Thyroid gland (tissue), 4 donors: Measurements from ENCODE around the gene FBRS. TPM values are rescaled to one million over a fixed set of nuclear protein-coding genes. Genes with fewer than 3 reads are reported as not detected.

Experiments used
- DNase-seq, 2 donors: peaks; one replicate each; pipeline ENCODE4 v3.0.0-alpha.2; 2019
- H3K27ac ChIP-seq, 3 donors: fragments of 200-600 bp; sonication (generic); 1 replicate in 2 of 3; 2 replicates in 1 of 3; pipeline ENCODE4 v1.5.1; 2016 to 2019; ENCODE audit warnings: mild to moderate bottlenecking in 1 of 3, moderate library complexity in 1 of 3
- H3K27me3 ChIP-seq: fragments of 200-600 bp; sonication (generic); one replicate; pipeline ENCODE4 v1.5.1; 2019
- H3K36me3 ChIP-seq, 2 donors: fragments of 200-600 bp; sonication (generic); one replicate each; pipeline ENCODE4 v1.5.1; 2016 to 2019
- H3K4me1 ChIP-seq, 2 donors: fragments of 200-600 bp; sonication (generic); one replicate each; pipeline ENCODE4 v1.5.1; 2017 to 2019
- H3K4me3 ChIP-seq, 3 donors: fragments of 200-600 bp; sonication (generic); replicated peaks in 1 of 3; 1 replicate in 2 of 3; 2 replicates in 1 of 3; pipeline ENCODE4 v1.5.1; 2016; ENCODE audit warnings: mild to moderate bottlenecking in 1 of 3
- H3K9me3 ChIP-seq: fragments of 200-600 bp; sonication (generic); one replicate; pipeline ENCODE4 v1.5.1; 2017
- POLR2A ChIP-seq, 2 donors: fragments of 450-650 bp; IDR thresholded peaks; one replicate each; pipeline ENCODE4 v1.6.1; 2017; ENCODE audit warnings: antibody characterized with exemption in 2 of 2, mild to moderate bottlenecking in 2 of 2, moderate library complexity in 1 of 2
- WGBS, 2 donors: methylation state at CpG; one replicate each; pipeline ENCODE4 v1.1.5; 2017; 5-methylcytosine and 5-hydroxymethylcytosine counted together
- intact Hi-C: fragments of 100-400 bp; cut with DNase I; formaldehyde crosslinking; loops from one replicate; pipeline ENCODE4 v1.15.1; 2023
- total RNA-seq, 4 donors: library from RNA; depleted of rRNA; stranded (reverse); fragments of >200 nt; gene quantifications; one replicate each; pipeline ENCODE4 v1.2.3, GENCODE V29; 2016
- TF ChIP-seq, protein P1 (sequence below), 6 experiments: fragments of 200-600 bp in 3 of 6; fragments of 450-650 bp in 3 of 6; sonication (generic) in 3 of 6; IDR thresholded peaks; one replicate each; pipeline ENCODE4 v1.5.1; 2016 to 2019; ENCODE audit warnings: antibody characterized with exemption in 6 of 6, mild to moderate bottlenecking in 2 of 6, inconsistent platforms in 1 of 6, moderate library complexity in 1 of 6

The FBRS gene
- total RNA-seq, 4 donors from 2014 or later = 35.6 to 56.8 (median 42.1) TPM

DNA sequence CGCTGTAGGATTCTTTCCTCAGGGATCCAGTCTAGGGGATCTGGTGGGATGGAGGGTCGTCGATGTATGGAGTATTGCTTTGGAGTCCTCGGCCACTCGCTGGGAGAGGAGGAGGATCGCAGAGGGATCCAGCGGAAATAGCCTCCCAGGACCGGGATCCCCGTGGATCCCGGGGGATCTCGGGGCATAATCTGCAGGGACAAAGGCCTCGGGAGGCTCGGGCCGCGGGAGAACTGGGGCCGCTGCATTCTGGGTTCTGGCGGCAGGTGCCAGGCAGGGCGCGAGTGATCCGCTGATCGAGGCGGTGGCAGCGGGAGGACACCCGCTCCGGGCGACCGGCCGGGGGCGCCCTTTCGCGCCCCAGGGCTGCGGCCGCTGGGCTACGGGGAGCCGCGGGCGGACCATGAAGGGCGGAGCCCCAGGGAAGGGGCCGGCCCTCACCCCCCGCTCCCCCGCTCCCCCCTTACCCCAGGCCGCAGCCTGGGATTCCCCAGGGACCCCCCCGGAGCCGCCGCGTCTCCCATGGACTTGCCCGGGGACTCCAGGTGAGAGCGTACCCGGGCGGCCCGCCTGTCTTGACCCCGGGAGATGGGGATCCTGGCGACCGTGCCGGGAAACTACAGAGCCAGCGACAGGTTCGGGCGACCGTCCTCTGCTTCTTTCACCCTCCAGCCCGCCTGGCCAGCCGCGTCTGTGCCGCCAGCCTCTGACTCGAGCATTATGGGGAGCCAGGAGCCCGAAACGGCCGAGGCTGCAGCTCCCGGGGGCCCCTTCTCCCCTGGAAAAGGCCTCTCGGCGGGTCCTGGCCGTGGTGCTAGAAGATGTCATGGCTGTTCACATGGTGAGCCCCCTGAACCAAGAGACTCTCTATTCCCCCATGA is 6.9 kb upstream of the FBRS start:
- H3K4me3 ChIP-seq = peak overlapping the region; percentile 65 to 84 (median 76)
- H3K36me3 ChIP-seq = peaks cover 31 to 34% of the 10 kb centered on the region in 2 donors
- H3K9me3 ChIP-seq = no peaks in the 10 kb centered on the region
- intact Hi-C loops = no loop called here
- peaks cover 14% of the 10 kb centered on the region in 2 donors for H3K4me1 ChIP-seq
- H3K27ac ChIP-seq = peak overlapping the region; percentile 88 to 94 (median 90)
- DNase-seq = peak; percentile 67 to 71
- 0 to 2% methylated on average over 18 to 41 of the region's 71 CpGs for WGBS, 2 donors
- TF ChIP-seq POLR2A (IDR thresholded peaks at IDR 0.05) = no peak
- TF ChIP-seq, protein P1, sequence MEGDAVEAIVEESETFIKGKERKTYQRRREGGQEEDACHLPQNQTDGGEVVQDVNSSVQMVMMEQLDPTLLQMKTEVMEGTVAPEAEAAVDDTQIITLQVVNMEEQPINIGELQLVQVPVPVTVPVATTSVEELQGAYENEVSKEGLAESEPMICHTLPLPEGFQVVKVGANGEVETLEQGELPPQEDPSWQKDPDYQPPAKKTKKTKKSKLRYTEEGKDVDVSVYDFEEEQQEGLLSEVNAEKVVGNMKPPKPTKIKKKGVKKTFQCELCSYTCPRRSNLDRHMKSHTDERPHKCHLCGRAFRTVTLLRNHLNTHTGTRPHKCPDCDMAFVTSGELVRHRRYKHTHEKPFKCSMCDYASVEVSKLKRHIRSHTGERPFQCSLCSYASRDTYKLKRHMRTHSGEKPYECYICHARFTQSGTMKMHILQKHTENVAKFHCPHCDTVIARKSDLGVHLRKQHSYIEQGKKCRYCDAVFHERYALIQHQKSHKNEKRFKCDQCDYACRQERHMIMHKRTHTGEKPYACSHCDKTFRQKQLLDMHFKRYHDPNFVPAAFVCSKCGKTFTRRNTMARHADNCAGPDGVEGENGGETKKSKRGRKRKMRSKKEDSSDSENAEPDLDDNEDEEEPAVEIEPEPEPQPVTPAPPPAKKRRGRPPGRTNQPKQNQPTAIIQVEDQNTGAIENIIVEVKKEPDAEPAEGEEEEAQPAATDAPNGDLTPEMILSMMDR (IDR thresholded peaks at IDR 0.05) = peak; percentile 23 to 72 (median 44)
- H3K27me3 ChIP-seq = no peaks in the 10 kb centered on the region

DNA sequence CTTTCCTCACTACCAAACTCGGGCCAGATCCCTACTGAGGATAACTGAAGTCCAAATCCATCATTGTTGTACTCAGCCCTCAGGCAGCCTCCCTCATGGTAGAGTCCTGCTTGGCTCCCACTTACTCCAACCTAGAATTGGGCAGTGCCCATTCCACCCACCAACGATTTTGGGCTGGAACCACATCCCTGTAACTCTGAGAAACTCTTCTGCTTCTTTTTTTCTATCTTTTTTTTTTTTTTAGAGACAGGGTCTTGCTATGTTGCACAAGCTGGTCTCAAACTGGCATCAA is 6.3 kb upstream of the FBRS start:
- Histone ChIP-seq H3K27ac (peak overlapping the region in 2 of 3 donors; percentile 88 to 94), H3K27me3 (no peaks in the 10 kb centered on the region), H3K9me3 (no peaks in the 10 kb centered on the region), H3K4me3 (peak overlapping the region in 2 of 3 donors; percentile 76 to 84), H3K4me1 (peaks cover 15 to 19% of the 10 kb centered on the region in 2 donors), H3K36me3 (peaks cover 31 to 34% of the 10 kb centered on the region in 2 donors)
- whole genome bisulfite sequencing, 2 donors = 13 to 19% methylated on average over 2 of the region's 2 CpGs
- TF ChIP-seq, protein P1 (IDR thresholded peaks at IDR 0.05) = no peak
- TF ChIP-seq POLR2A (IDR thresholded peaks at IDR 0.05) = no peak
- DNase-seq = no peak
- intact Hi-C loops = no loop called here

DNA sequence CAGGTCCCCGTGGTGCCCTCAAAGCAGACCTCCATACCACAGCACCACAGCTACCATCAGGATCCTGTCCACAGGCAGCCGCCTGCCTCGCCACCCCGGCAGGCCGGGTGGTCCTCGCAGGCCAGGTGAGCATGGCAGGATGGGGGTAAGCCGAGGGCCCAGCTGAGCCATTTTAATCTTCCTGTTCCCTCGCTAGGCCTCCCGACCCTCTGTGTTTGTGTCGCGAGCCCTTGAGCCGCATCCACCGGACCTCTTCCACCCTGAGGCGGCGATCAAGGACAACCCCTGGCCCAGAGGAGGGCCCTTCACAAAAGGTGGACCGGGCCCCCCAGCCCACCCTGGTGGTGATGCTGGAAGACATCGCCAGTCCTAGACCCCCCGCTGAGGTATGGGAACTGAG is 5.5 kb upstream of the FBRS start:
- Histone ChIP-seq H3K4me1 (peaks cover 21 to 25% of the 10 kb centered on the region in 2 donors), H3K4me3 (no peak overlapping the region), H3K9me3 (no peaks in the 10 kb centered on the region), H3K27me3 (no peaks in the 10 kb centered on the region), H3K27ac (peak overlapping the region in 1 of 3 donors; percentile 88), H3K36me3 (peaks cover 31 to 34% of the 10 kb centered on the region in 2 donors)
- TF ChIP-seq, protein P1 (IDR thresholded peaks at IDR 0.05) = no peak
- no peak for DNase-seq
- intact Hi-C loops = no loop called here
- WGBS, 2 donors = 95 to 98% methylated on average over 18 of the region's 18 CpGs

DNA sequence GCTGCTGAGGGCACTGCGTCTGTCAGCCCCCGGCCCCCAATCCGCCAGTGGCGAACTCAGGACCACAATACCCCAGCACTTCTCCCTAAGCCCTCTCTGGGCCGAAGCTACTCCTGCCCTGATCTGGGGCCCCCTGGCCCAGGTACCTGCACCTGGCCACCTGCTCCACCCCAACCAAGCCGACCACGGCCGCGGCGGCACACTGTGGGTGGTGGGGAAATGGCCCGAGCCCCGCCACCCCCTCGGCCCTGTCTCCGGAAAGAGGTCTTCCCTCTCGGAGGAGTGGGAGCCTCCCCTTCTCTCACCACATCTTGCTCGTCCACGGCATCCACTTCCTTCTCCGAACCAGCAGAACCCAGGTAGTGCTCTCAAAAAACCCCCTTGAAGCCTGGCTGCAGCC is 3.4 kb upstream of the FBRS start:
- Histone ChIP-seq H3K27me3 (no peaks in the 10 kb centered on the region), H3K4me1 (peaks cover 18 to 22% of the 10 kb centered on the region in 2 donors), H3K4me3 (no peak overlapping the region), H3K9me3 (no peaks in the 10 kb centered on the region), H3K27ac (no peak overlapping the region), H3K36me3 (peaks cover 31 to 34% of the 10 kb centered on the region in 2 donors)
- 97% methylated on average over 14 to 16 of the region's 18 CpGs for WGBS, 2 donors
- DNase-seq = no peak
- intact Hi-C loops = no loop called here
- TF ChIP-seq, protein P1 (IDR thresholded peaks at IDR 0.05) = no peak
- TF ChIP-seq POLR2A (IDR thresholded peaks at IDR 0.05) = no peak

DNA sequence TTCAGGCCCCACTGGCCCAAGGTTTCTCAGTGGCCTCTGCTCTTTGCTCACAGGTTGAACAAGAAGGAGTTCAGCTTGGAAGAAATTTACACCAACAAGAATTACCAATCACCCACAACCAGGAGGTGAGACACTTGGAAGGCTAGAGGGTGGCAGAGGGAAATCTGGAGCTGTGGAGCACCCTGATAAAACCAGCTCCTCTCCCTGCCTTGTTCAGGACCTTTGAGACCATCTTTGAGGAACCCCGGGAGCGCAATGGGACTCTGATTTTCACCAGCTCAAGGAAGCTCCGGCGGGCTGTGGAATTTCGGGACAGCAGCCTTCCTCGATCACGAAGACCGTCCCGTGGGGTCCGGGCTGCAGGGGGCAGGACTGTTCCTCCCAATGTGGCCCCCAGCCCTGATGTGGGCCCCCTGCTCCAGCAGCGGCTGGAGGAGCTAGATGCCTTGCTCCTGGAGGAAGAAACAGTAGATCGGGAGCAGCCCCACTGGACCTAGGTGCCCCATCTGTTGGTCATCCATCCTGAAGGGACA is 2.4 kb upstream of the FBRS start:
- H3K4me1 ChIP-seq = peaks cover 29 to 30% of the 10 kb centered on the region in 2 donors
- H3K27me3 ChIP-seq = no peaks in the 10 kb centered on the region
- no peak for TF ChIP-seq POLR2A (IDR thresholded peaks at IDR 0.05)
- TF ChIP-seq, protein P1 (IDR thresholded peaks at IDR 0.05) = no peak
- H3K27ac ChIP-seq = no peak overlapping the region
- H3K4me3 ChIP-seq = no peak overlapping the region
- 94 to 98% methylated on average over 12 of the region's 12 CpGs for WGBS, 2 donors
- H3K36me3 ChIP-seq = peaks cover 31 to 35% of the 10 kb centered on the region in 2 donors
- DNase-seq = no peak
- intact Hi-C loops = no loop called here
- H3K9me3 ChIP-seq = no peaks in the 10 kb centered on the region
